ENCODE results near the gene KLHDC7B.

Gene KLHDC7B

DNA sequence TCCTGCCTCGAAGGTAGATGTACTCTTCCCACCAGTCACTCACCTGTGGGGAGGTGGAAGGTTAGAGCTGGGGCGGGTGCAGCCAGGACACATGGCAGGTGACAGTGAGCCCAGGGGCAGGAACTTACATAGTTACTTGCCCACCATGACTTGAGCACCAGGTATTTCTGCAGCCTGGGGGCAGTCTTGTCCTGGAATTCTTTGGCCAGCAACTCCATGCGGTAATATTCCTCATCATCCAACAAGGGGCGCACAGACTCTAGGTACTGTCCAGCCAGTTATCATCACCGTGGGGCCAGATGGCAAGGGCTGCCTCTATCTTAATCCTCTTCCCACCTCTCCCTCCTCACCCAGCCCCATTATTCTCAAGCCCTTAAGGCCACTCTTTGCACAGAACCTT is 30.4 kb downstream of the KLHDC7B start:
- peak; percentile 72 for DNase-seq (ENCODE audit: low read depth)

DNA sequence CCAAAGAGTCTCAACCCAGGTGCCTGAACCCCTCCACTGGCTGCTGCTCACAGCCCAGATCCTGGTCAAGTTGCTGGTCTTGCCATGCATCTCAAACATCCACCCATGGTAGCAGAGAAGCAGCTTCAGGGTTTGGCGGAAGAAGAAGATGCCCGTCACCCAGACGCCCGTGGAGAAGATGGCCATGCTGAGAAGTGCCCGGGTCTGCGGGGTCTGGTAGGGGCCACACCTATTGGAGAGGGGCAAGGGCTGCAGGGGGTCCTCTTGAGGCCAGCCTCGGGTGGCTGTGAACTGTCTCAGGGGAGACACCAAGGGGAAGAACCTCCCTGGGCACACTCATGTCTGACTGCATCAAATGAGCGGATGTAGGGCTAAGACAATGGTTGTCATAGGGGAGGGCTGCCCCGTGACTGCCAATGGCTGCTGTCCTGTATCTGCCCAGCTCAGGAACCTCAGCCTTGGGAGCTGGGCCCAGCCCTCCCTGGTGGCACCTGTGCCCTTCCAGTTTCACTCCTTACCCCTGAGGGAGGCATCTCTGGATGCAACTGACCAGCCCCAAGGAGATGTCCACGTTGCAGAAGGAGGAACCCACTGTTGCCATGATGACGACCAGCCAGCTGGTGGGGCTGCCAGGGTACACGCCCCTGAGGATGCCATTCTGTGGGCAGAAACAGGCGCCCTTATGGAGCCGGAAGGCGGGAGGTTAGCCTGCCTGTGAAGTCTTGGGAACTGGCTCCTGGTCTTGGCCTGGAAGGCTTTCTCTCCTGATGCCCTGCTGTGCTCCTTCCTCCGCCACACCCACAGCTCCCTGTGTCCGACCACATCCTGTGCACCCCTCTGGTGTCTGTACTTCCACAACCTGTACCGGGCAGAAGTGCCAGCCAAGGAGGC is 31.4 kb downstream of the KLHDC7B start:
- DNase-seq (ENCODE audit: low read depth), result no peak
- TF ChIP-seq, protein P1, sequence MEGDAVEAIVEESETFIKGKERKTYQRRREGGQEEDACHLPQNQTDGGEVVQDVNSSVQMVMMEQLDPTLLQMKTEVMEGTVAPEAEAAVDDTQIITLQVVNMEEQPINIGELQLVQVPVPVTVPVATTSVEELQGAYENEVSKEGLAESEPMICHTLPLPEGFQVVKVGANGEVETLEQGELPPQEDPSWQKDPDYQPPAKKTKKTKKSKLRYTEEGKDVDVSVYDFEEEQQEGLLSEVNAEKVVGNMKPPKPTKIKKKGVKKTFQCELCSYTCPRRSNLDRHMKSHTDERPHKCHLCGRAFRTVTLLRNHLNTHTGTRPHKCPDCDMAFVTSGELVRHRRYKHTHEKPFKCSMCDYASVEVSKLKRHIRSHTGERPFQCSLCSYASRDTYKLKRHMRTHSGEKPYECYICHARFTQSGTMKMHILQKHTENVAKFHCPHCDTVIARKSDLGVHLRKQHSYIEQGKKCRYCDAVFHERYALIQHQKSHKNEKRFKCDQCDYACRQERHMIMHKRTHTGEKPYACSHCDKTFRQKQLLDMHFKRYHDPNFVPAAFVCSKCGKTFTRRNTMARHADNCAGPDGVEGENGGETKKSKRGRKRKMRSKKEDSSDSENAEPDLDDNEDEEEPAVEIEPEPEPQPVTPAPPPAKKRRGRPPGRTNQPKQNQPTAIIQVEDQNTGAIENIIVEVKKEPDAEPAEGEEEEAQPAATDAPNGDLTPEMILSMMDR (conservative IDR thresholded peaks at IDR 0.05; ENCODE audit: low read depth, low read length), result no peak
- H3K4me3 ChIP-seq (ENCODE audit: low read depth, low read length), result no peak overlapping the region

More for the DNA sequence above, 30.4 kb downstream of the KLHDC7B start:
- TF ChIP-seq, protein P1 (conservative IDR thresholded peaks at IDR 0.05; ENCODE audit: low read depth, low read length), result peak; percentile 68
- no peak overlapping the region for H3K4me3 ChIP-seq (ENCODE audit: low read depth, low read length)

DNA sequence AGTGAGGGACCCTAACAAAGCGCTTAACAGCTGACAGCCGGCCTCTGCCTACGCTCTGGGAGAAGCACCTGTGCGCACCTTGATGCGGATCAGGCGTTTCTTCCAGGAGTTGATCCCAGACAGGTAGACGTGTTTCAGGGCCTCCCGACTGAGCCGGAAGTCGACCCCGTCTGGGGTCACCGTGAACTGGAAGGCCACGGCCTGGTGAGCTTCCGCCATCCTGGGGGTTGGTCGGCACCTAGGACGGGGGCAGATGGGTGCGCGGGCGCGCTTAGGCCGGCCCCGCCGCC is 31.9 kb downstream of the KLHDC7B start:
- DNase-seq (ENCODE audit: low read depth), result no peak
- H3K4me3 ChIP-seq (ENCODE audit: low read depth, low read length), result no peak overlapping the region
- TF ChIP-seq, protein P1 (conservative IDR thresholded peaks at IDR 0.05; ENCODE audit: low read depth, low read length), result no peak

DNA sequence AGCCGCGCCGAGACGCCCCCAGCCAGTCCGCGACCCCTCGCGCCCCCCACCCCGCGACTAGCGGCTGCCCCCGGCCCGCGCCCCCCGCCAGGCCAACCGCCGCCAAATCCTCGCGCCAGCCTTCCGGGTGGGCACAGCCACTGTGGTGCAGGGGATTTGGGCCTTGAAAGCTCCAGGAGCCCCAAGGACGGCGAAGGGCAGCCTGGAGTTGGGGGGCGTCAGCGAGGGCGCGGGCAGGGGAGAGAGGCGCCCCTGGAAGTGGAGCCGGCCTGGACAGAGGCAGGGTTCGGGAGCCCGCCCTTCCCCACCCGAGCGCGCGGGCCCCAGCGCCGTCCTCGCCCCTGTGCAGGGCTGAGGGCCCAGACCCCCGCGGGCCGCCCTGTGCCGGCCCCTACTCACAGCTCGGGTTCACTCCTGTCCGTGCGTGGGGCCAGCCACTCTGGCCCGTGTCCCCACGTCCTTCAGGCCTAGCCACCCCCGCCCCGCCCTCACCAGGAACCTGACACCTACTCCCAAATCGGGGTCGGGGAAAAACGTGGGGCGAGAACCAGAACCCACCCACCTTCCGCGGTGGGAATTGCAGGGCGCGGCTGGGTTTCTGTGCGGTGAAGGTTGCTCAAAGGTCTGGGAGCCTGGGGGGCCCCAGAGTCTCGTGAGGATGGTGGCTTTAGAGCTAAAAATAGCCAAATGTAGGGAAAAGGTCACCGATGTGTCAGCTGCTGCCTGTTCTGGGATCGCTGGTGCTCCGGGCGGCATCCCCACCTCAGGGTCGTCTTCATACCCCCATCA is 32.5 kb downstream of the KLHDC7B start, which contains the start of gene CPT1B:
CPT1B (minus strand) TSS at position 441 of the 789 bp plus-strand sequence. CDS start 512 bp downstream, outside the sequence.
- DNase-seq (ENCODE audit: low read depth), result peak; percentile 13
- TF ChIP-seq, protein P1 (conservative IDR thresholded peaks at IDR 0.05; ENCODE audit: low read depth, low read length), result no peak
- no peak within 1 kb of the TSS for H3K4me3 ChIP-seq (ENCODE audit: low read depth, low read length)

DNA sequence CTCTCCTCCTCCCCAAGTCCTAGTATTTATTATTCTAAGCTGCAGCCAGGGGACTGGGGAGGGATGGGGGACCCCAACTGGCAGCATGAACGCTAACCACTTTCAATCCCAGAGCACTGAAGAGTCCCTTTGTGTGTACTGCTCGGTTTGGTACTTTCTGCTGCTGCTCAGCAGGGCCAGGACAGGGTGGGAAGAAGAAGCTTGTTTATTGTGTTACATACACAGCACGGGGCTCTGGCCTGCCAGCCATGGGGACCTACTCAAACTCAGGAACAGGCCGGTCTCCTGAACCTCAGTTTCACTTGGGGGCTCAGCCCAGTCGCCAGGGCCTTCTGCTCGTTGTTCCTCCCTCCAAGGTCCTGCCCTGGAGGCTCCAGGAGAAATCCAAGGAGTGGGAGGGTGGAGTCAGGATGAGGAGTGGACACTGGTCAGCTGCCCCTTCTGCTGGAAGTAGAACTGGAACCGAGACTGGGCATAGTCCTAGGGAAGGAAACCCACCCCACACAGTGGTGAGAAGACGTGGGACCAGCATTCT is 33.1 kb downstream of the KLHDC7B start:
- TF ChIP-seq, protein P1 (conservative IDR thresholded peaks at IDR 0.05; ENCODE audit: low read depth, low read length), result no peak
- H3K4me3 ChIP-seq (ENCODE audit: low read depth, low read length), result no peak overlapping the region
- no peak for DNase-seq (ENCODE audit: low read depth)

DNA sequence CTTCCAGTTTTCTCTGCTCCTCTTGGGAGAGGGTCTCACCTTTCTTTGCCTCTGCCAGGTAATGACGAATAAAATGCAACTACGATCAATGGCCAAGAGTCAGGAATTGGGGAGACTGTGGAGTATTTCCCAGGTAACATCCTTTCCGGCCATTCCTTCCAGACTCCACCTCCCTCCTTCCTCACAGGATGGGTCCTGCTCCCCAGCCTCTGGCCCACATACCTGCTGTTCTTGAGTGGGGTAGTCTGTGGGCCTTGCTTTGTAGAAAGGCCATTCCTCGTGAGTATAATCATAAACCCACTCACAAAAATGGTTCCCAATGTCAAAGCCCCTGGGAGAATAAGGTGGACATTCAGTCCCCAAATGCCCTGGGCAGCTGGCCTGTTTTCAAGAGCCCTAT is 34.1 kb downstream of the KLHDC7B start:
- TF ChIP-seq, protein P1 (conservative IDR thresholded peaks at IDR 0.05; ENCODE audit: low read depth, low read length), result no peak
- DNase-seq (ENCODE audit: low read depth), result no peak
- no peak overlapping the region for H3K4me3 ChIP-seq (ENCODE audit: low read depth, low read length)
